Sigmoid colon (tissue), 7 donors: ENCODE measurements around the gene THBD. TPM values are rescaled to one million over a fixed set of nuclear protein-coding genes. Genes with fewer than 3 reads are reported as not detected.

Source experiments
- DNase-seq: peaks from one replicate; pipeline ENCODE4 v3.0.0-alpha.2; 2019
- H3K27ac ChIP-seq, 4 donors: fragments of 200-600 bp; sonication (generic); one replicate each; pipeline ENCODE4 v1.5.1; 2016 to 2019; ENCODE audit warnings: mild to moderate bottlenecking in 1 of 4
- H3K27me3 ChIP-seq, 3 donors: fragments of 200-600 bp; sonication (generic); one replicate each; pipeline ENCODE4 v1.5.1; 2019; ENCODE audit warnings: mild to moderate bottlenecking in 1 of 3
- H3K36me3 ChIP-seq, 4 donors: fragments of 200-600 bp; sonication (generic); one replicate each; pipeline ENCODE4 v1.5.1; 2016 to 2019
- H3K4me1 ChIP-seq, 4 donors: fragments of 200-600 bp; sonication (generic); one replicate each; pipeline ENCODE4 v1.5.1; 2017 to 2019
- H3K4me3 ChIP-seq, 4 donors: fragments of 200-600 bp; sonication (generic); one replicate each; pipeline ENCODE4 v1.5.1; 2017 to 2019; ENCODE audit warnings: mild to moderate bottlenecking in 2 of 4, moderate library complexity in 1 of 4
- H3K9me3 ChIP-seq, 4 donors: fragments of 200-600 bp in 3 of 4; sonication (generic) in 3 of 4; one replicate each; pipeline versions ENCODE4 v1.5.1 to v1.6.1; 2013 to 2019
- EP300 ChIP-seq, 4 donors: sonication (generic); formaldehyde crosslinking; IDR thresholded peaks; one replicate each; pipeline ENCODE4 v1.6.1; 2017; ENCODE audit warnings: antibody characterized with exemption in 4 of 4
- POLR2A ChIP-seq, 2 donors: fragments of 450-650 bp; IDR thresholded peaks; one replicate each; pipeline ENCODE4 v1.6.1; 2016; ENCODE audit warnings: antibody characterized with exemption in 2 of 2, mild to moderate bottlenecking in 2 of 2, moderate library complexity in 2 of 2
- POLR2AphosphoS5 ChIP-seq, 4 donors: sonication (generic); formaldehyde crosslinking; IDR thresholded peaks; one replicate each; pipeline ENCODE4 v1.6.1; 2017; ENCODE audit warnings: antibody characterized with exemption in 4 of 4
- WGBS, 2 donors: extraction: QIAGEN DNeasy Blood & Tissue Kit; methylation state at CpG; one replicate each; pipeline ENCODE4 v1.1.7; 2013; 5-methylcytosine and 5-hydroxymethylcytosine counted together
- intact Hi-C: fragments of 100-400 bp; cut with DNase I; formaldehyde crosslinking; loops from one replicate; pipeline ENCODE4 v1.15.1; 2023
- polyA plus RNA-seq, 3 donors: library from polyadenylated mRNA; stranded (reverse); fragments of 200-250 nt; gene quantifications; one replicate each; pipeline ENCODE4 v1.2.3, GENCODE V29; 2013
- total RNA-seq, 4 donors: library from RNA; depleted of rRNA; stranded (reverse); fragments of >200 nt; gene quantifications; one replicate each; pipeline ENCODE4 v1.1.0, GENCODE V29; 2016
- TF ChIP-seq, protein P1 (sequence below), 4 experiments: fragments of 450-650 bp in 3 of 4; fragments of 200-600 bp in 1 of 4; IDR thresholded peaks; one replicate each; pipeline ENCODE4 v1.5.1; 2016 to 2019; ENCODE audit warnings: antibody characterized with exemption in 4 of 4, mild to moderate bottlenecking in 3 of 4, moderate library complexity in 2 of 4
- donor health status: healthy with polysubstance abuse.
- donor health status: Bipolar disorder and iron deficiency.
- donor health status: healthy.

Gene THBD
- total and polyA plus RNA-seq, 7 donors, result 1.8 to 26.6 (median 8.6) TPM

DNA sequence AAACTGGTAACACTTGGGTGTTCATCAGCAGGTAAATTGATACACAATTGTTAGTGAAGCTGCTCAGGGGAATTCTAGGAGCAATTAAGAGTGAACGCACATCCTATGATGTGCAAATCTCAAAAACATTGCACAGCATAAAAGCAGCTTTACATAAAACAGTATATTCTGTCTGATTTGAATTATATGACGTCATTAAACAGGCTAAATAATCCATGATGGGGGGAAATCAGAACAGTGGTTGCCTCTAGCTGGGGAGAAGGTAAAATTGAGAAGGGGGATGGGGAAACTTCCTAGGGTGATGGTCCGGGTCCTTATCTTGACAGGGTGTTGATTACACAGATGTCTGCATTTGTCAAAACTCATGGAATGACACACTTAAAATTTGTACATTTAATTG lies 17.3 kb upstream of the THBD start:
- Histone ChIP-seq H3K36me3 (no peaks in the 10 kb centered on the region), H3K9me3 (no peaks in the 10 kb centered on the region), H3K4me1 (peaks cover 0 to 12% (median 7%) of the 10 kb centered on the region in 4 donors), H3K27me3 (no peaks in the 10 kb centered on the region), H3K27ac (no peak overlapping the region), H3K4me3 (no peak overlapping the region)
- DNase-seq, result no peak
- TF ChIP-seq POLR2A (IDR thresholded peaks at IDR 0.05) (no peak), POLR2AphosphoS5 (IDR thresholded peaks at IDR 0.05) (no peak), EP300 (IDR thresholded peaks at IDR 0.05) (no peak)
- TF ChIP-seq, protein P1, sequence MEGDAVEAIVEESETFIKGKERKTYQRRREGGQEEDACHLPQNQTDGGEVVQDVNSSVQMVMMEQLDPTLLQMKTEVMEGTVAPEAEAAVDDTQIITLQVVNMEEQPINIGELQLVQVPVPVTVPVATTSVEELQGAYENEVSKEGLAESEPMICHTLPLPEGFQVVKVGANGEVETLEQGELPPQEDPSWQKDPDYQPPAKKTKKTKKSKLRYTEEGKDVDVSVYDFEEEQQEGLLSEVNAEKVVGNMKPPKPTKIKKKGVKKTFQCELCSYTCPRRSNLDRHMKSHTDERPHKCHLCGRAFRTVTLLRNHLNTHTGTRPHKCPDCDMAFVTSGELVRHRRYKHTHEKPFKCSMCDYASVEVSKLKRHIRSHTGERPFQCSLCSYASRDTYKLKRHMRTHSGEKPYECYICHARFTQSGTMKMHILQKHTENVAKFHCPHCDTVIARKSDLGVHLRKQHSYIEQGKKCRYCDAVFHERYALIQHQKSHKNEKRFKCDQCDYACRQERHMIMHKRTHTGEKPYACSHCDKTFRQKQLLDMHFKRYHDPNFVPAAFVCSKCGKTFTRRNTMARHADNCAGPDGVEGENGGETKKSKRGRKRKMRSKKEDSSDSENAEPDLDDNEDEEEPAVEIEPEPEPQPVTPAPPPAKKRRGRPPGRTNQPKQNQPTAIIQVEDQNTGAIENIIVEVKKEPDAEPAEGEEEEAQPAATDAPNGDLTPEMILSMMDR (IDR thresholded peaks at IDR 0.05), result no peak
- intact Hi-C loops, result no loop called here
- 76 to 92% methylated on average over 3 of the region's 3 CpGs for WGBS, 2 donors

DNA sequence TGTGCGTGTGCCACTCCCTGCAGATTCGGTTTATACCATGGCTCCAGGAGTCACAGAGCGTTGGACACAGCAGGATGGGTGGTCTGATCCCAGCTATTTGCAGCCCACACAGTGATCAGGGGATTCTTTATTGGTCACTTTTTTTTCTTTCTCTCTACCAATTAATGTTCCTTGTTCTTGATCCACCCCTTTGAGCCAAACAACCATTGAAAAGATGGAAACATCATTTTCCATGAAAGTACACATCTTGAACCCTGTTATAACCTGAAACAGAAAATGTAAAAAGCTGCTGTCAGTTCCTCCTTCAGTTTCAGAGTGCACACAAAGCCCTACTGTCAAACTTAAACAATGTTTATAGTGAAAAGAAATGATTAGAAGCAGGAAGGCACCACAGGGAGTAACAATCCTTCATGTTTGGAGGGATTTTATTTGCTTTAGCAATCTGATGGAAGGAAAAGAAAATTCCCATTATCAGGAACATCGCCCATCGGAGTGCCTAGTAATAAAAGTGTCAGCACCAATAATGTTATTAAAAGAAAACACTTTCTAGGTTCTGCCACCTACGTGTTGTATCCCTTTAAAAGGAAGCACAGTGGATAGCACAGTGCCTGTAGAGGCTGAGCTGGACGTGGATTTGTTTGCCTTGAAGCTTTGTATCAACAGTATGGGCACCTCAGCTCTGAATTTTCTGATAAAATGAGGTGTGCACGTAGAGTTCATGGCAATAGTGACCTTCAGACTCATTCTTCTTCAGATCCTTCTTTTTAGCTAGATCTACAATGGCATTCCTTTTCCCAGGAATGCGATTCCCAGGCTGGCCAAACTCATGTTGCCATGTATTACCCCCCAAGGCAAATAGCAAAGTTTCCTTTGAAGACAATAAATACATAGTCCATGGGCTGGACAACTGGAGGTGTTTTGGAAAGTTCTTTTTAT lies 16.1 kb upstream of the THBD start:
- WGBS, 2 donors, result 33 to 67% methylated on average over 9 of the region's 9 CpGs
- Histone ChIP-seq H3K4me1 (peaks cover 0 to 21% (median 18%) of the 10 kb centered on the region in 4 donors), H3K27me3 (no peaks in the 10 kb centered on the region), H3K36me3 (no peaks in the 10 kb centered on the region), H3K27ac (no peak overlapping the region), H3K4me3 (no peak overlapping the region), H3K9me3 (no peaks in the 10 kb centered on the region)
- no peak for TF ChIP-seq EP300 (IDR thresholded peaks at IDR 0.05)
- TF ChIP-seq, protein P1 (IDR thresholded peaks at IDR 0.05), result no peak
- no peak for TF ChIP-seq POLR2A (IDR thresholded peaks at IDR 0.05)
- no peak for TF ChIP-seq POLR2AphosphoS5 (IDR thresholded peaks at IDR 0.05)
- no peak for DNase-seq
- intact Hi-C loops, result no loop called here

DNA sequence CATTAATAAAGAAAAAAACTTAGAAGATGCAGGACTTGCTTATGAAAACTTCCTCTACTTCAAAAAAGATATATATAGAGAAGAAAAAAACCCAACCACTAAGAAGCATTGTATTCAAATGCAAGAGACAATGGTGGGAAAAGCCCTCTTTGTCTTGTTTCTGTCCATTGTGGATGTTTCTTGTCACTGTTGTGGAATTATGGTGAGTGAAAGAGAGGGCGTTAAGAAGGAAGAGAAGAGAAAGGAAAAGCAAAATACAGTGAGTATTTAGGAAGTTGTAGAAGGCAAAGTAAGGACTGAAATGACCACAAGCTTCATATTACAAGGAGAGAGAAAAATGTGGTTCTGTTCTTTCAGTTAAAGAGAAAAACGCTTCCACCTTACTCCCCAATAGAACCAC lies 14.1 kb upstream of the THBD start:
- Histone ChIP-seq H3K4me1 (peaks cover 0 to 21% (median 18%) of the 10 kb centered on the region in 4 donors), H3K4me3 (no peak overlapping the region), H3K36me3 (no peaks in the 10 kb centered on the region), H3K9me3 (no peaks in the 10 kb centered on the region), H3K27ac (no peak overlapping the region), H3K27me3 (no peaks in the 10 kb centered on the region)
- TF ChIP-seq POLR2A (IDR thresholded peaks at IDR 0.05) (no peak), POLR2AphosphoS5 (IDR thresholded peaks at IDR 0.05) (no peak), EP300 (IDR thresholded peaks at IDR 0.05) (no peak)
- TF ChIP-seq, protein P1 (IDR thresholded peaks at IDR 0.05), result no peak
- 60 to 77% methylated on average over 2 of the region's 2 CpGs for WGBS, 2 donors
- intact Hi-C loops, result no loop called here
- DNase-seq, result no peak

DNA sequence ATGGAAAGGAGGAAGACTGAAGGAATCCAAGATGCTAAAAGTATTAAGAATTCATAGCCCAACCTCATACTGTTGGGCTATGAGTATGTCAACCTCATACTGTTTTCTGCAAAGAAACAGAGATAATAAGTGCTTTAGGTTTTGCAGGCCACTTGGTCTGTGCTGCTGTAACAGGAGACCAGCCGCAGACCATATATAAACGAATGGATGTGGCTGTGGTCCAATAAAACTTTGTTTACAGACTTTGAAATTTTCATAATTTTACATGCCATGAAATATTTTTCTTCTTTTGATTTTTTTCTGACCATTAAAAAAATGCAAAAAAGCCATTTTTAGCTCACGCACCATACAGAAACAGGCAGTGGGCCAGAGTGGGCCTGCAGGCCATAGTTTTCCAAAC lies 13.7 kb upstream of the THBD start:
- DNase-seq, result no peak
- H3K4me1 ChIP-seq, result peaks cover 0 to 21% (median 18%) of the 10 kb centered on the region in 4 donors
- 83 to 89% methylated on average over 3 of the region's 3 CpGs for WGBS, 2 donors

More for the DNA sequence above, 13.7 kb upstream of the THBD start:
- no peaks in the 10 kb centered on the region for H3K36me3 ChIP-seq
- no peaks in the 10 kb centered on the region for H3K9me3 ChIP-seq
- TF ChIP-seq, protein P1 (IDR thresholded peaks at IDR 0.05), result no peak
- no peak for TF ChIP-seq POLR2AphosphoS5 (IDR thresholded peaks at IDR 0.05)
- TF ChIP-seq POLR2A (IDR thresholded peaks at IDR 0.05), result no peak
- TF ChIP-seq EP300 (IDR thresholded peaks at IDR 0.05), result no peak
- H3K4me3 ChIP-seq, result no peak overlapping the region
- no peak overlapping the region for H3K27ac ChIP-seq
- no peaks in the 10 kb centered on the region for H3K27me3 ChIP-seq
- intact Hi-C loops, result no loop called here
